Karpas-422 (cell line): ENCODE data around the gene PXN. TPM values are rescaled to one million over a fixed set of nuclear protein-coding genes. Genes with fewer than 3 reads are reported as not detected.
"Not testable (repeated sequence)": the region's sequence is repeated elsewhere in the genome, so short reads cannot be mapped to it uniquely, and the experiment has no call there.

Experiments used
- DNase-seq: peaks from one replicate; pipeline ENCODE4 v3.0.0-alpha.2; 2015
- H2AFZ ChIP-seq: fragments of 200-600 bp; sonication (generic); 2 replicates; pipeline ENCODE4 v1.6.1; 2014; ENCODE audit warnings: antibody characterized with exemption, low read length, mixed read lengths
- H3K27ac ChIP-seq: fragments of 200-600 bp; sonication (generic); 2 replicates; pipeline ENCODE4 v1.5.1; 2014; ENCODE audit warnings: mild to moderate bottlenecking, low read length, moderate library complexity
- H3K27me3 ChIP-seq: fragments of 200-600 bp; sonication (generic); 2 replicates; pipeline ENCODE4 v1.6.1; 2014; ENCODE audit warnings: low read length, mixed read lengths
- H3K36me3 ChIP-seq: fragments of 200-600 bp; sonication (generic); 2 replicates; pipeline ENCODE4 v1.6.1; 2014; ENCODE audit warnings: low read length, mixed read lengths; ENCODE audit not compliant: insufficient read depth
- H3K4me1 ChIP-seq: fragments of 200-600 bp; sonication (generic); 2 replicates; pipeline ENCODE4 v1.6.1; 2014; ENCODE audit warnings: mild to moderate bottlenecking, low read length, mixed read lengths
- H3K4me2 ChIP-seq: fragments of 200-600 bp; sonication (generic); 2 replicates; pipeline ENCODE4 v1.6.1; 2014; ENCODE audit warnings: low read length, low read depth, mild to moderate bottlenecking; ENCODE audit not compliant: poor library complexity, severe bottlenecking
- H3K4me3 ChIP-seq: fragments of 200-600 bp; sonication (generic); 2 replicates; pipeline ENCODE4 v1.5.1; 2014; ENCODE audit warnings: mild to moderate bottlenecking, antibody characterized with exemption, low read length, mixed read lengths
- H3K79me2 ChIP-seq: fragments of 200-600 bp; sonication (generic); 2 replicates; pipeline ENCODE4 v1.6.1; 2014; ENCODE audit warnings: mild to moderate bottlenecking, low read length, mixed read lengths
- H3K9ac ChIP-seq: fragments of 200-600 bp; sonication (generic); 2 replicates; pipeline ENCODE4 v1.6.0; 2014; ENCODE audit warnings: low read length
- H3K9me2 ChIP-seq: fragments of 200-600 bp; sonication (generic), shearing (Covaris generic); replicated peaks from 2 replicates; pipeline ENCODE4 v1.6.0; 2014; ENCODE audit warnings: mild to moderate bottlenecking, low read length, moderate library complexity; ENCODE audit not compliant: insufficient read depth
- H3K9me3 ChIP-seq: fragments of 300-700, 200-600 bp; sonication (generic); 2 replicates; pipeline ENCODE4 v1.6.1; 2014; ENCODE audit warnings: low read length, mixed read lengths
- H4K20me1 ChIP-seq: fragments of 200-600 bp; sonication (generic); 2 replicates; pipeline ENCODE4 v1.6.1; 2014; ENCODE audit warnings: mild to moderate bottlenecking, antibody characterized with exemption, low read length, low read depth; ENCODE audit not compliant: insufficient read depth
- total RNA-seq: library from RNA; depleted of rRNA; stranded (reverse); fragments of >200 nt; shearing (Covaris generic); gene quantifications from 2 replicates; pipeline ENCODE4 v1.2.3, GENCODE V29; 2014; ENCODE audit warnings: low replicate concordance

PXN gene
- total RNA-seq, 1 experiment from 2014 or later, result 2.5 TPM

GRCh38 chr12:120194534-120195395, 70.8 kb downstream of the PXN start, which contains the start of gene GCN1:
Gene GCN1 (minus strand): TSS chr12:120194715. CDS start chr12:120194697, 18 bp downstream.
- Histone ChIP-seq H3K4me3 (peak within 1 kb of the TSS; percentile 96), H3K27ac (peak within 1 kb of the TSS; percentile 82), H3K79me2 (peaks cover 68% of the 10 kb centered on the region), H3K4me2 (peak within 1 kb of the TSS; percentile 87), H3K9me3 (no peaks in the 10 kb centered on the region), H3K27me3 (no peaks in the 10 kb centered on the region), H3K9ac (peak within 1 kb of the TSS; percentile 97), H3K9me2 (no peaks in the 10 kb centered on the region), H3K36me3 (peaks cover 54% of the 10 kb centered on the region), H3K4me1 (peaks cover 60% of the 10 kb centered on the region), H2AFZ (no peak within 1 kb of the TSS), H4K20me1 (peaks cover 44% of the 10 kb centered on the region)
- peak; percentile 94 for DNase-seq

DNA sequence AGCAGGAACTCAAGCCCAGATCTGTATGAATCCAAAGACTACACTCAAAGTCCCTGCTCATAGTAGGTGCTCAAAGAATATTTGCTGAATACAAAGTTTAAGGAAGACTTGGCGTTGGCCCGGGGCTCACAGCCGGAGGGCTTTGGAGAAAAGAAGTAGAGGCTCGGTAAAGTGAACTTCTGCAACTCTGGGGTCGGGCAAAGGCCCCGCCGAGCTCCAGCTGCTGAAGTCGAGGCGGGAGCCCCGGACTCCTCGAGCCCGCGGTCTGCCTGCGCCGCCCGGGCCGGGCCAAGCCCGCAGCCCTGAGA, 71.3 kb downstream of the PXN start:
- H3K79me2 ChIP-seq, result peaks cover 65% of the 10 kb centered on the region

GRCh38 chr12:120193286-120193685, 72.2 kb downstream of the PXN start:
- Histone ChIP-seq H4K20me1 (peaks cover 31% of the 10 kb centered on the region; the same call in 1 of the 2 replicates), H3K4me2 (peak overlapping the region; percentile 87), H3K36me3 (peaks cover 44% of the 10 kb centered on the region), H3K9ac (peak overlapping the region; percentile 97), H3K27ac (peak overlapping the region; percentile 82), H3K4me1 (peaks cover 46% of the 10 kb centered on the region), H3K4me3 (peak overlapping the region; percentile 96), H3K79me2 (peaks cover 65% of the 10 kb centered on the region)
- H3K9me3 ChIP-seq, H3K9me2 ChIP-seq, H3K27me3 ChIP-seq, H2AFZ ChIP-seq, DNase-seq: not testable (repeated sequence)

More for the DNA sequence above, 71.3 kb downstream of the PXN start:
- H3K9me2 ChIP-seq, result no peaks in the 10 kb centered on the region
- H3K9me3 ChIP-seq, result no peaks in the 10 kb centered on the region
- H3K4me2 ChIP-seq, result peak overlapping the region; percentile 87
- peak overlapping the region; percentile 96 for H3K4me3 ChIP-seq
- DNase-seq, result no peak
- peak overlapping the region; percentile 97 for H3K9ac ChIP-seq
- no peak overlapping the region for H2AFZ ChIP-seq
- no peaks in the 10 kb centered on the region for H3K27me3 ChIP-seq
- peak overlapping the region; percentile 82 for H3K27ac ChIP-seq
- peaks cover 50% of the 10 kb centered on the region for H3K36me3 ChIP-seq
- H3K4me1 ChIP-seq, result peaks cover 55% of the 10 kb centered on the region
- H4K20me1 ChIP-seq, result peaks cover 38% of the 10 kb centered on the region; the same call in 1 of the 2 replicates

DNA sequence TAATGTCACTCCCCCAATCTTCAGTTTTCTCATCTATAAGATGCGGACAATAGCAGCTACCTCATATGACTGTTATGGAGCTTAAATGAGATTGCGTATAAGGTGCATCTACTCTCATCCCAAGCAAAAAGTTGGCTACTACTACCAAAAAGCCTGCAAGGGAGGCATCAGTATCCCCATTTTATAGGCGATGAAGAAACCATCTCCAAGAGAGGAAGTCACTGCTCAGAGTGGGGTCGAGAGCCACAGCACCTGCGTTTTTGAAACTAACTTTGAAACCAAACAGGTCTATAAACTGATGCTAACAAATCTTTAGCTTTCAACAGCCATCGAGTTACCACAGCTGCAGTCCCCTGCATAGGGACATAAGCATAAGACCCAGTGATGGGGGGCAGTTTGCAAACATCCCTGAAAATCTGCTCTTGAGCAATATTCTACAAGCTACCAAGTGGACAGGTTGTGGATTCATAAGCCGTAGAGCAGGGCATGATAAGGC, 74.5 kb downstream of the PXN start:
- Histone ChIP-seq H3K36me3 (peaks cover 36% of the 10 kb centered on the region), H3K9ac (no peak overlapping the region), H3K27ac (no peak overlapping the region)

DNA sequence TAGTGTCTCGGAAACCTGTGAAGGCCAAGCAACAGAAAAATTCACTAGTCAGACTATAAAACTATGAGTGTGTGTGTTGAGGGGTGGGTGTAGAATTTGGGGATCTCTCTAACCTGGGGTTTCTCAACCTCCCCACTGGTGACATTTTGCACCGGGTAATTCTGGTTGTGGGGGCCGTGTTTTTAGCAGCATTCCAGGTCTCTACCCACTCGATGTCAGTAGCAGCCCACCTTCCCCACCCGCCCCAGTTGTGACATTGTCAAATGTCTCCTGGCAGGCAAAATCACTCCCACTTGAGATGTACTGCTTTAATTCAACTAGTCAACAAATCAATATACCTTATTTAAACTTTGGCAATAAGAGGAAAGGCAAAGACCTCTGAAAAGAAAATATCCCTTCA, 75.1 kb downstream of the PXN start:
- H3K4me1 ChIP-seq, result peaks cover 21% of the 10 kb centered on the region
- no peaks in the 10 kb centered on the region for H3K9me2 ChIP-seq
- DNase-seq, result no peak
- peaks cover 35% of the 10 kb centered on the region for H3K36me3 ChIP-seq
- H3K9ac ChIP-seq, result no peak overlapping the region
- H3K27ac ChIP-seq, result no peak overlapping the region
- no peaks in the 10 kb centered on the region for H3K27me3 ChIP-seq
- H4K20me1 ChIP-seq, result peaks cover 35% of the 10 kb centered on the region; the same call in 1 of the 2 replicates
- no peak overlapping the region for H3K4me3 ChIP-seq
- no peak overlapping the region for H2AFZ ChIP-seq
- H3K4me2 ChIP-seq, result no peak overlapping the region
- H3K79me2 ChIP-seq, result peaks cover 89% of the 10 kb centered on the region
- no peaks in the 10 kb centered on the region for H3K9me3 ChIP-seq

More for the DNA sequence above, 74.5 kb downstream of the PXN start:
- peaks cover 84% of the 10 kb centered on the region for H3K79me2 ChIP-seq
- no peak overlapping the region for H3K4me3 ChIP-seq
- no peaks in the 10 kb centered on the region for H3K27me3 ChIP-seq
- H2AFZ ChIP-seq, result no peak overlapping the region
- DNase-seq, result no peak
- H3K9me2 ChIP-seq, result no peaks in the 10 kb centered on the region
- H3K4me1 ChIP-seq, result peaks cover 25% of the 10 kb centered on the region
- peaks cover 35% of the 10 kb centered on the region; the same call in 1 of the 2 replicates for H4K20me1 ChIP-seq
- no peak overlapping the region for H3K4me2 ChIP-seq
- no peaks in the 10 kb centered on the region for H3K9me3 ChIP-seq

GRCh38 chr12:120186654-120187053, 78.9 kb downstream of the PXN start:
- Histone ChIP-seq H3K9me2 (no peaks in the 10 kb centered on the region), H3K79me2 (peaks cover 88% of the 10 kb centered on the region), H4K20me1 (peaks cover 19% of the 10 kb centered on the region; the same call in 1 of the 2 replicates), H3K4me1 (no peaks in the 10 kb centered on the region), H3K9ac (no peak overlapping the region), H3K4me2 (no peak overlapping the region), H3K36me3 (peaks cover 57% of the 10 kb centered on the region), H3K9me3 (no peaks in the 10 kb centered on the region), H3K27ac (no peak overlapping the region), H2AFZ (no peak overlapping the region), H3K27me3 (no peaks in the 10 kb centered on the region), H3K4me3 (no peak overlapping the region)
- DNase-seq, result no peak

- Histone ChIP-seq H3K4me1 (no peaks in the 10 kb centered on the region), H3K9ac (no peak overlapping the region), H3K9me2 (no peaks in the 10 kb centered on the region), H3K27me3 (no peaks in the 10 kb centered on the region), H3K4me2 (no peak overlapping the region), H3K4me3 (no peak overlapping the region), H3K36me3 (peaks cover 43% of the 10 kb centered on the region), H3K27ac (no peak overlapping the region), H4K20me1 (0 out of 2 replicates have a peak, but pooled peaks cover 8% of the 10 kb centered on the region), H3K79me2 (peaks cover 64% of the 10 kb centered on the region), H2AFZ (no peak overlapping the region), H3K9me3 (no peaks in the 10 kb centered on the region)
- no peak for DNase-seq
These were observed 82.3 kb downstream of the PXN start for GRCh38 chr12:120183211-120183631.

DNA sequence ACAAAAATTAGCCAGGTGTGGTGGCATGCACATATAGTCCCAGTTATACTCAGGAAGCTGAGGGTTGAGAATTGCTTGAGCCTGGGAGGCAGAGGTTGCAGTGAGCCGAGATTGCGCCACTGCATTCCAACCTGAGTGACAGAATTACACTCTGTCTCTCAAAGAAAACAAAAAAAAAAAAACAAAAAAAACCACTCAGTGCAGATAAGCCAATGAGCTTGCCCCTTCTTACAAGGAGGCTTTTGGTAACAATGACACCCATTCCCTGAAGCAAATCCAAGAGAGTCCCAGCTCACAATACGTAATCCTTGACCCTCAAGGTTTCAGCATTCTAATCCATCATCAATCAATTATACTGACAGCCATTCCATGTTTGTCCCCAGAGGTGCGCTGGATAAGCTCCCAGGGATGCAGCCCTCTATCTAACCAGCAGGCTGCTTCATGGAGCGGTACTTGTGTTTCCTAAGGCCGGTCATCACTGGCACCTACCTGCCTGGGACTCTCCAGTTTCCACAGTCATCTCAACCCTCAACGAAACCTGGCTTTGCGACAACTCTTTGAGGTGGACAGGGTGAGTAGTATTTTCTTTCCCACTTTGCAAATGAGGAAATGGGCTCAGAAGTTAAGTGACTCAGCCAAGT, 83.4 kb downstream of the PXN start:
- H3K9ac ChIP-seq, result no peak overlapping the region

More for the DNA sequence above, 83.4 kb downstream of the PXN start:
- no peak overlapping the region for H3K4me2 ChIP-seq
- 0 out of 2 replicates have a peak, but pooled peaks cover 8% of the 10 kb centered on the region for H4K20me1 ChIP-seq
- no peak overlapping the region for H3K4me3 ChIP-seq
- H3K4me1 ChIP-seq, result no peaks in the 10 kb centered on the region
- peaks cover 43% of the 10 kb centered on the region for H3K36me3 ChIP-seq
- no peaks in the 10 kb centered on the region for H3K27me3 ChIP-seq
- DNase-seq, result no peak
- H3K9me2 ChIP-seq, result no peaks in the 10 kb centered on the region
- H3K9me3 ChIP-seq, result no peaks in the 10 kb centered on the region
- peaks cover 54% of the 10 kb centered on the region for H3K79me2 ChIP-seq
- no peak overlapping the region for H3K27ac ChIP-seq
- no peak overlapping the region for H2AFZ ChIP-seq
